Effector memory CD4-positive, alpha-beta T cell (primary cell): ENCODE data around the gene PRKCD.

Source experiments
- DNase-seq, 3 donors: peaks; one replicate each; pipeline ENCODE4 v3.0.0-alpha.2; 2020
- H3K27ac ChIP-seq: 2 replicates; pipeline ENCODE4 v1.7.0; 2013; ENCODE audit warnings: mild to moderate bottlenecking, low read length, moderate library complexity; ENCODE audit not compliant: insufficient read depth, poor library complexity, severe bottlenecking
- H3K27me3 ChIP-seq: replicated peaks from 2 replicates; pipeline ENCODE4 v1.7.0; 2013; ENCODE audit warnings: mild to moderate bottlenecking, low read length; ENCODE audit not compliant: insufficient read depth, control insufficient read depth, poor library complexity, severe bottlenecking
- H3K36me3 ChIP-seq: 2 replicates; pipeline ENCODE4 v1.7.0; 2013; ENCODE audit warnings: mild to moderate bottlenecking, low read length, moderate library complexity; ENCODE audit not compliant: control insufficient read depth, insufficient read depth
- H3K4me1 ChIP-seq: 2 replicates; pipeline ENCODE4 v1.7.0; 2013; ENCODE audit warnings: low read length, mild to moderate bottlenecking; ENCODE audit not compliant: control insufficient read depth, insufficient read depth, poor library complexity, severe bottlenecking
- H3K4me3 ChIP-seq: 2 replicates; pipeline ENCODE4 v1.7.0; 2013; ENCODE audit warnings: low read length, low read depth, mild to moderate bottlenecking; ENCODE audit not compliant: insufficient read depth, poor library complexity, severe bottlenecking
- H3K9me3 ChIP-seq: 2 replicates; pipeline ENCODE4 v1.7.0; 2013; ENCODE audit warnings: mild to moderate bottlenecking, low read length, moderate library complexity; ENCODE audit not compliant: control insufficient read depth

PRKCD gene

GRCh38 chr3:53139906-53140846 is 20.8 kb upstream of the PRKCD start:
- Histone ChIP-seq H3K27ac (no peak overlapping the region), H3K4me3 (no peak overlapping the region), H3K9me3 (no peaks in the 10 kb centered on the region), H3K4me1 (no peaks in the 10 kb centered on the region), H3K36me3 (no peaks in the 10 kb centered on the region), H3K27me3 (no peaks in the 10 kb centered on the region)
- no peak for DNase-seq

- Histone ChIP-seq H3K27ac (no peak overlapping the region), H3K36me3 (no peaks in the 10 kb centered on the region), H3K9me3 (no peaks in the 10 kb centered on the region), H3K27me3 (no peaks in the 10 kb centered on the region), H3K4me1 (no peaks in the 10 kb centered on the region), H3K4me3 (no peak overlapping the region)
- no peak for DNase-seq
These were observed 19.9 kb upstream of the PRKCD start for GRCh38 chr3:53140847-53141845.

GRCh38 chr3:53142986-53143385 is 18.0 kb upstream of the PRKCD start:
- H3K9me3 ChIP-seq = no peaks in the 10 kb centered on the region
- DNase-seq = no peak
- H3K4me3 ChIP-seq = no peak overlapping the region
- no peak overlapping the region for H3K27ac ChIP-seq
- no peaks in the 10 kb centered on the region for H3K4me1 ChIP-seq
- no peaks in the 10 kb centered on the region for H3K36me3 ChIP-seq
- no peaks in the 10 kb centered on the region for H3K27me3 ChIP-seq

GRCh38 chr3:53144446-53144845 is 16.6 kb upstream of the PRKCD start:
- no peaks in the 10 kb centered on the region for H3K27me3 ChIP-seq
- H3K27ac ChIP-seq = no peak overlapping the region
- DNase-seq = no peak
- H3K36me3 ChIP-seq = no peaks in the 10 kb centered on the region
- H3K4me1 ChIP-seq = no peaks in the 10 kb centered on the region
- H3K4me3 ChIP-seq = no peak overlapping the region
- H3K9me3 ChIP-seq = no peaks in the 10 kb centered on the region

GRCh38 chr3:53144862-53145712 is 15.9 kb upstream of the PRKCD start:
- H3K36me3 ChIP-seq = no peaks in the 10 kb centered on the region
- H3K27ac ChIP-seq = no peak overlapping the region
- H3K9me3 ChIP-seq = no peaks in the 10 kb centered on the region
- no peaks in the 10 kb centered on the region for H3K4me1 ChIP-seq
- no peak for DNase-seq
- H3K27me3 ChIP-seq = no peaks in the 10 kb centered on the region
- no peak overlapping the region for H3K4me3 ChIP-seq

GRCh38 chr3:53145713-53146080 is 15.3 kb upstream of the PRKCD start:
- no peaks in the 10 kb centered on the region for H3K4me1 ChIP-seq

GRCh38 chr3:53146319-53146891 is 14.6 kb upstream of the PRKCD start:
- Histone ChIP-seq H3K36me3 (no peaks in the 10 kb centered on the region), H3K27me3 (no peaks in the 10 kb centered on the region), H3K9me3 (no peaks in the 10 kb centered on the region), H3K4me3 (no peak overlapping the region), H3K27ac (no peak overlapping the region), H3K4me1 (no peaks in the 10 kb centered on the region)
- no peak for DNase-seq

More at GRCh38 chr3:53145713-53146080, 15.3 kb upstream of the PRKCD start:
- no peak for DNase-seq
- Histone ChIP-seq H3K4me3 (no peak overlapping the region), H3K27me3 (no peaks in the 10 kb centered on the region), H3K27ac (no peak overlapping the region), H3K9me3 (no peaks in the 10 kb centered on the region), H3K36me3 (no peaks in the 10 kb centered on the region)

GRCh38 chr3:53147151-53147902 is 13.7 kb upstream of the PRKCD start:
- DNase-seq = no peak
- no peaks in the 10 kb centered on the region for H3K36me3 ChIP-seq
- H3K4me3 ChIP-seq = no peak overlapping the region
- H3K27ac ChIP-seq = no peak overlapping the region
- H3K4me1 ChIP-seq = no peaks in the 10 kb centered on the region
- H3K27me3 ChIP-seq = no peaks in the 10 kb centered on the region
- H3K9me3 ChIP-seq = no peaks in the 10 kb centered on the region
